CD4-positive, alpha-beta T cell (primary cell): ENCODE results near the gene DZIP1. TPM values are rescaled to one million over a fixed set of nuclear protein-coding genes. Genes with fewer than 3 reads are reported as not detected.

Experiments used
- ATAC-seq: fragments of 200-7000 bp; cut with Tn5 transposase; one replicate; pipeline ENCODE4 v1.10.0; 2022; ENCODE audit warnings: mild to moderate bottlenecking; ENCODE audit not compliant: poor library complexity
- CTCF ChIA-PET: fragments of 350-600 bp; sonication (Branson Sonifier 250); formaldehyde crosslinking; loops from one replicate; lab custom pipeline; 2021; ENCODE audit warnings: antibody characterized with exemption, inconsistent platforms; lab: Charles Lee
- POLR2A ChIA-PET: fragments of 350-600 bp; sonication (Branson Sonifier 250); formaldehyde crosslinking; loops from one replicate; lab custom pipeline; 2021; ENCODE audit warnings: antibody characterized with exemption, inconsistent platforms; lab: Charles Lee
- DNase-seq, 14 experiments: peaks; one replicate each; pipeline ENCODE4 v3.0.0-alpha.2; 2013 to 2020; ENCODE audit warnings: mixed read lengths in 2 of 14
- H3K27ac ChIP-seq, 2 donors: one replicate each; pipeline versions ENCODE4 v1.5.1 to v1.7.0; 2013; ENCODE audit warnings: low read length in 2 of 2, low read depth in 1 of 2, mild to moderate bottlenecking in 1 of 2
- H3K27me3 ChIP-seq, 2 experiments: 1 replicate in 1 of 2; 2 replicates in 1 of 2; pipeline versions ENCODE4 v1.6.1 to v1.7.0; 2013; ENCODE audit warnings: low read length in 2 of 2, control low read depth in 1 of 2, mild to moderate bottlenecking in 1 of 2, moderate library complexity in 1 of 2; ENCODE audit not compliant: insufficient read depth in 2 of 2, control insufficient read depth in 1 of 2
- H3K36me3 ChIP-seq: one replicate; pipeline ENCODE4 v1.6.1; 2013; ENCODE audit warnings: low read length, control low read depth; ENCODE audit not compliant: insufficient read depth
- H3K4me1 ChIP-seq: one replicate; pipeline ENCODE4 v1.6.1; 2013; ENCODE audit warnings: low read length, control low read depth; ENCODE audit not compliant: insufficient read depth
- H3K4me3 ChIP-seq: one replicate; pipeline ENCODE4 v1.5.1; 2013; ENCODE audit warnings: mild to moderate bottlenecking, low read length, moderate library complexity
- H3K9me3 ChIP-seq, 2 experiments: 1 replicate in 1 of 2; 2 replicates in 1 of 2; pipeline versions ENCODE4 v1.6.1 to v1.7.0; 2013; ENCODE audit warnings: low read length in 2 of 2, mild to moderate bottlenecking in 2 of 2, control low read depth in 1 of 2, moderate library complexity in 1 of 2; ENCODE audit not compliant: control insufficient read depth in 1 of 2, insufficient read depth in 1 of 2
- H3K27ac Mint-ChIP-seq: one replicate; pipeline ENCODE4 v1.8.0; 2020; ENCODE audit warnings: mixed read lengths
- H3K27me3 Mint-ChIP-seq: one replicate; pipeline ENCODE4 v1.8.0; 2021; ENCODE audit warnings: mixed read lengths
- H3K36me3 Mint-ChIP-seq: one replicate; pipeline ENCODE4 v1.8.0; 2021; ENCODE audit warnings: low read depth, mixed read lengths
- H3K4me1 Mint-ChIP-seq: one replicate; pipeline ENCODE4 v1.8.0; 2021; ENCODE audit warnings: low read depth, mixed read lengths
- H3K4me3 Mint-ChIP-seq: one replicate; pipeline ENCODE4 v1.8.0; 2020; ENCODE audit warnings: mild to moderate bottlenecking, mixed read lengths
- H3K9me3 Mint-ChIP-seq: one replicate; pipeline ENCODE4 v1.8.0; 2020; ENCODE audit warnings: mixed read lengths
- intact Hi-C, 2 experiments: fragments of 100-400 bp; cut with DNase I in 1 of 2; cut with micrococcal nuclease in 1 of 2; formaldehyde crosslinking; loops; one replicate each; pipeline versions ENCODE4 v1.15.1 to v1.9.0; 2023 to 2025; cut with DNase I, micrococcal nuclease
- total RNA-seq, 174 experiments: library from RNA in 2 of 174; stranded (reverse) in 2 of 174; gene quantifications; one replicate each; pipeline ENCODE4 v1.2.3 and lab custom pipeline; 2021 to 2026
- TF ChIP-seq, protein P1 (sequence below): fragments of 200-600 bp; IDR thresholded peaks from one replicate; pipeline ENCODE4 v1.8.0; 2022; ENCODE audit warnings: antibody characterized with exemption, mild to moderate bottlenecking

Gene DZIP1
- total RNA-seq, 2 experiments from 2014 or later = not detected

DNA sequence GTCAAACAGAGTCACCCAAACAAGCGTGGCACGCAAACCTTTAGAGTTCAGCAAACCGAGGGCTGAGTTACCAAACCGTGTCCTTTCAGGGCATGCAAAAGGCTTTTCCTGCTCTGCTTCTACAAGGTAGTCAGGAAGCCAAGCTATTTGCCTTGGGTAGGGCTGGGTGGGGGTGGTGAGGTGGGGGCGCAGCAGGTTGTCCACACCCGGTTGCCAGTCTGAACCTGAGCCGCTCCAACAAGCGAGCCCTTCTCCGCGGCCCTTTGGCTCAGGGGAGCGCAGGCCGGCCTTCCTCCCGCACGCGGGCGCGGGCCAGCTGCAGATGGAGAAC, 92.3 kb downstream of the DZIP1 start:
- Histone ChIP-seq H3K27me3 (peaks cover 27 to 56% of the 10 kb centered on the region in 2 experiments), H3K4me1 (peaks cover 12% of the 10 kb centered on the region), H3K27ac (no peak overlapping the region), H3K4me3 (no peak overlapping the region), H3K36me3 (no peaks in the 10 kb centered on the region), H3K9me3 (peaks cover 0 to 13% of the 10 kb centered on the region in 2 experiments)
- TF ChIP-seq, protein P1, sequence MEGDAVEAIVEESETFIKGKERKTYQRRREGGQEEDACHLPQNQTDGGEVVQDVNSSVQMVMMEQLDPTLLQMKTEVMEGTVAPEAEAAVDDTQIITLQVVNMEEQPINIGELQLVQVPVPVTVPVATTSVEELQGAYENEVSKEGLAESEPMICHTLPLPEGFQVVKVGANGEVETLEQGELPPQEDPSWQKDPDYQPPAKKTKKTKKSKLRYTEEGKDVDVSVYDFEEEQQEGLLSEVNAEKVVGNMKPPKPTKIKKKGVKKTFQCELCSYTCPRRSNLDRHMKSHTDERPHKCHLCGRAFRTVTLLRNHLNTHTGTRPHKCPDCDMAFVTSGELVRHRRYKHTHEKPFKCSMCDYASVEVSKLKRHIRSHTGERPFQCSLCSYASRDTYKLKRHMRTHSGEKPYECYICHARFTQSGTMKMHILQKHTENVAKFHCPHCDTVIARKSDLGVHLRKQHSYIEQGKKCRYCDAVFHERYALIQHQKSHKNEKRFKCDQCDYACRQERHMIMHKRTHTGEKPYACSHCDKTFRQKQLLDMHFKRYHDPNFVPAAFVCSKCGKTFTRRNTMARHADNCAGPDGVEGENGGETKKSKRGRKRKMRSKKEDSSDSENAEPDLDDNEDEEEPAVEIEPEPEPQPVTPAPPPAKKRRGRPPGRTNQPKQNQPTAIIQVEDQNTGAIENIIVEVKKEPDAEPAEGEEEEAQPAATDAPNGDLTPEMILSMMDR = no peak
- no peaks in the 10 kb centered on the region for H3K36me3 Mint-ChIP-seq
- H3K4me3 Mint-ChIP-seq = no peak overlapping the region
- intact Hi-C loops = no loop called here
- ATAC-seq (no peak), DNase-seq (no peak)
- peaks cover 20% of the 10 kb centered on the region for H3K4me1 Mint-ChIP-seq
- no peaks in the 10 kb centered on the region for H3K9me3 Mint-ChIP-seq
- ChIA-PET POLR2A (no interaction called here), CTCF (no interaction called here)
- H3K27ac Mint-ChIP-seq = no peak overlapping the region
- peaks cover 81% of the 10 kb centered on the region for H3K27me3 Mint-ChIP-seq

DNA sequence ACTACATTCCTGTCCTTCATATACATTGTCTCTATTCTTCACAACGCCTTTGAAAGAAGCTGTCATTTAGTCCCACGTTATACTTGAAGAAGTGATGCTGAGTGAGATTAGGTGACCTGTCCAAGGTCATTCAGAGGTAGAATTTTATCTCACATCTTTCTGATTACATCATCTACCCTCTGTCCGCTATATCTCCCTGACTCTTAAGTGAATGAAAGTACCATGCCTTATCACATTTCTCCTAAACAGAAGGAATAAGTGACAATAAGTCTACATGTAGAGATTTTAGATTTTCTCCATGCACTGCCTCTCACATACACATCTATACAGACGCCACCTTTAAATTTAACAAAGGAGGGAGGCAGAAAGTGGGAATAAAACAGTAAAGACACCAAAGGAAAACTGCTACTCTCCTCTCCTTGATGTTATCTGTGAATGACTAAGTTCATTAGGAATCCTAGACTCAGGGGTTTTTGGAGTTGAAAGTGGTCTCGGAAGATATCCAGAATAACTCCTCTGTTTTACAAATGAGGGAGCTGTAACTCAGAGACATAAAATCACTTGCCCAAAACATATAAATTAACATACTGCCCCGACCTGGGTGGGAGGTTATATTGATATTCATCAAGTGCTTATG, 96.9 kb downstream of the DZIP1 start:
- POLR2A ChIA-PET = no interaction called here
- H3K4me1 ChIP-seq = peaks cover 1% of the 10 kb centered on the region
- CTCF ChIA-PET = no interaction called here
- no peaks in the 10 kb centered on the region for H3K36me3 ChIP-seq
- H3K27me3 ChIP-seq = peaks cover 10 to 32% of the 10 kb centered on the region in 2 experiments
- no peak overlapping the region for H3K27ac ChIP-seq
- intact Hi-C loops = no loop called here
- no peak for DNase-seq
- no peaks in the 10 kb centered on the region for H3K36me3 Mint-ChIP-seq
- no peak overlapping the region for H3K4me3 Mint-ChIP-seq
- no peaks in the 10 kb centered on the region for H3K9me3 Mint-ChIP-seq
- no peak overlapping the region for H3K4me3 ChIP-seq
- peaks cover 6% of the 10 kb centered on the region for H3K4me1 Mint-ChIP-seq
- ATAC-seq = no peak
- H3K27me3 Mint-ChIP-seq = peaks cover 53% of the 10 kb centered on the region
- H3K27ac Mint-ChIP-seq = no peak overlapping the region
- TF ChIP-seq, protein P1 = no peak
- H3K9me3 ChIP-seq = peaks cover 0 to under 1% of the 10 kb centered on the region in 2 experiments

- no peaks in the 10 kb centered on the region for H3K36me3 Mint-ChIP-seq
- DNase-seq (no peak), ATAC-seq (no peak)
- H3K9me3 Mint-ChIP-seq = no peaks in the 10 kb centered on the region
- Histone ChIP-seq H3K27me3 (peaks cover 7 to 33% of the 10 kb centered on the region in 2 experiments), H3K4me3 (no peak overlapping the region), H3K36me3 (no peaks in the 10 kb centered on the region), H3K27ac (no peak overlapping the region), H3K4me1 (no peaks in the 10 kb centered on the region), H3K9me3 (no peaks in the 10 kb centered on the region)
- no peak overlapping the region for H3K27ac Mint-ChIP-seq
- H3K4me3 Mint-ChIP-seq = no peak overlapping the region
- TF ChIP-seq, protein P1 = no peak
- POLR2A ChIA-PET = no interaction called here
- peaks cover 52% of the 10 kb centered on the region for H3K27me3 Mint-ChIP-seq
- CTCF ChIA-PET = no interaction called here
- peaks cover 5% of the 10 kb centered on the region for H3K4me1 Mint-ChIP-seq
- intact Hi-C loops = no loop called here
Observed at GRCh38 chr13:95546919-95547318, 97.6 kb downstream of the DZIP1 start.
